GM18498 (cell line): Measurements from ENCODE around the gene AP3D1.
"Not testable (repeated sequence)": the region's sequence is repeated elsewhere in the genome, so short reads cannot be mapped to it uniquely, and the experiment has no call there.

Source experiments
- ATAC-seq: cut with Tn5 transposase; IDR thresholded peaks from one replicate; pipeline ENCODE4 v1.9.1; 2021; ENCODE audit warnings: mild to moderate bottlenecking, moderate library complexity; ENCODE audit not compliant: unreplicated experiment

Gene AP3D1

GRCh38 chr19:2129892-2130770 is 21.2 kb downstream of the AP3D1 start:
- no peak for ATAC-seq

- no peak for ATAC-seq
These were observed 21.9 kb downstream of the AP3D1 start for GRCh38 chr19:2129486-2129885.

GRCh38 chr19:2129022-2129421 is 22.3 kb downstream of the AP3D1 start:
- no peak for ATAC-seq

GRCh38 chr19:2128252-2128651 is 23.1 kb downstream of the AP3D1 start:
- ATAC-seq, result not testable (repeated sequence)

- ATAC-seq, result no peak
These were observed 23.6 kb downstream of the AP3D1 start for GRCh38 chr19:2127758-2128157.

GRCh38 chr19:2126879-2127518 is 24.4 kb downstream of the AP3D1 start:
- ATAC-seq, result no peak

- no peak for ATAC-seq
These were observed 27.5 kb downstream of the AP3D1 start for GRCh38 chr19:2123682-2124387.

- no peak for ATAC-seq
These were observed 28.4 kb downstream of the AP3D1 start for GRCh38 chr19:2122982-2123381.

GRCh38 chr19:2122251-2122650 is 29.1 kb downstream of the AP3D1 start:
- no peak for ATAC-seq

- no peak for ATAC-seq
These were observed 29.8 kb downstream of the AP3D1 start for GRCh38 chr19:2121416-2122051.

- no peak for ATAC-seq
These were observed 30.5 kb downstream of the AP3D1 start for GRCh38 chr19:2120821-2121220.

GRCh38 chr19:2119921-2120785 is 31.2 kb downstream of the AP3D1 start:
- ATAC-seq, result no peak

- no peak for ATAC-seq
These were observed 32.9 kb downstream of the AP3D1 start for GRCh38 chr19:2118438-2118837.

GRCh38 chr19:2117215-2117960 is 34.0 kb downstream of the AP3D1 start:
- ATAC-seq, result no peak

GRCh38 chr19:2116507-2116906 is 34.9 kb downstream of the AP3D1 start:
- no peak for ATAC-seq

GRCh38 chr19:2115911-2116426 is 35.4 kb downstream of the AP3D1 start:
- no peak for ATAC-seq

- ATAC-seq, result no peak
These were observed 36.0 kb downstream of the AP3D1 start for GRCh38 chr19:2115324-2115723.

- no peak for ATAC-seq
These were observed 36.5 kb downstream of the AP3D1 start for GRCh38 chr19:2114821-2115220.

GRCh38 chr19:2114218-2114617 is 37.1 kb downstream of the AP3D1 start:
- ATAC-seq, result no peak
